HG03064 (cell line): ENCODE measurements around the gene KCNG2.

Experiments used
- ATAC-seq: cut with Tn5 transposase; IDR thresholded peaks from one replicate; pipeline ENCODE4 v1.9.1; 2021; ENCODE audit warnings: low read depth; ENCODE audit not compliant: unreplicated experiment

KCNG2 gene

DNA sequence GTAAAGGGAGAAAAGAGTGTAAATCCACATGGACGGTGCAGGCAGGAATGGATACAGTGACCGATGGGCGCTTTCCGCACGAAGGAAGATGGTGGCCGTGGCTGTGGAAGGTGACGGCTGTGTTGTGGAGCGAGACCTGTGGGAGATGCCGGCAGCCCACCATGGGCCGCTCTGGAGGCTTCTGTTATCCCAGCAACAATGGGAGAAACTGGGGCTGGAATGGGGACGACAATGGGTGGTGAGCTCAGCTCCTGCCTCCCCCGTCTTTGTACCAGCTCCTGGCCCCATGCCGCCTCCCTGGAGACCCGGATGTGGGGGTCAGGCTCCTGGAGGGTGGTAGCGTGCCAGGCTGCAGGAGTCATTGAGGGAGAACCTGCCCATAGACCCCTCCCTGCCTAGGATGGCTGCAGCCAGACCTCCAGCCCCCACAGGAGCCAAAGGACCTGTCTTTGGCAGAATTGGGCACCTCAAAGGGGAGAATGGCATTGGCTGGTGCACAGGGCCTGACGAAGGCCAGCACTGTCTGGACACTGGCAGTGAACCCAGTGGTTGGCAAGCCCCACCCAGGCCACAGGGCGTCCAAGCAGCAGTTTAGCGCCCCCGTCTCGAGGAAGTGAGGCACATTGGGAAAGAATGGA lies 81.1 kb downstream of the KCNG2 start:
- no peak for ATAC-seq

DNA sequence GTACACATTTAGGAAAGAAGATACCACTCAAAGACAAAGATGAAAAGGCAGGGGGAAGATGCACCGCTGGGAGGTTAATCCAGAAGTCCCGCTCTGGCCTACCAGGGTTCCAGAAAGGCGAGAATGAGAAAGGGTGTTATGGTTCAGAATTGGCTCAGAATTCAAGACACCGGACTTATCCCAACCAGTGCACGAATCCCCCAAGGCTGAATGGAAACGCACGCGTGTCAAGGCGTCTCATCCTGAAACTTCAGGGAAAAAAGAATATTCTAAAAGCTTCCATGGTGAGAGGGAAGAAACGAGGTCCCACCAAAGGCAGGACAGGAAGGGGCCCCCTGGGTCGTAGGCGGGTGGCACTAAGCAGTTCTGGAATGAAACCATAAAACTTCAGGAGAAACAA lies 81.8 kb downstream of the KCNG2 start:
- ATAC-seq, result no peak

DNA sequence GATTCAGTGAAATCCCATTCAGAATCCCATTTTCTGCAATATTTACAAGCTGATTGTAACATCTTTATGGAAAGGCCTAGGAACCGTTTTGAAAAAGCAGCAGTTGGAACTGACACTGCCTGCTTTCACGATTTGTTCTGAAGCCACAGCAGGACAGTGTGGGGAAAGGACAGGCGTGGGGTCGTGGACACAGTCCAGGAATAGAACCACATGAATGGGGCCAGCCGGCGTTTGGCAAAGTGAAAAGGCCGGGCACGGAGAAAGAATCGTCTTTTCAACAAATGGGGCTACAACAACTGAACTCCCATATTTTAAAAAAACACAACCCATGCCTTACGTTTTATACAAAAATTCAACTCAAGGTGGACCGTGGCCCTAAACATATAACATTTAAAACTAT lies 84.0 kb downstream of the KCNG2 start:
- no peak for ATAC-seq

DNA sequence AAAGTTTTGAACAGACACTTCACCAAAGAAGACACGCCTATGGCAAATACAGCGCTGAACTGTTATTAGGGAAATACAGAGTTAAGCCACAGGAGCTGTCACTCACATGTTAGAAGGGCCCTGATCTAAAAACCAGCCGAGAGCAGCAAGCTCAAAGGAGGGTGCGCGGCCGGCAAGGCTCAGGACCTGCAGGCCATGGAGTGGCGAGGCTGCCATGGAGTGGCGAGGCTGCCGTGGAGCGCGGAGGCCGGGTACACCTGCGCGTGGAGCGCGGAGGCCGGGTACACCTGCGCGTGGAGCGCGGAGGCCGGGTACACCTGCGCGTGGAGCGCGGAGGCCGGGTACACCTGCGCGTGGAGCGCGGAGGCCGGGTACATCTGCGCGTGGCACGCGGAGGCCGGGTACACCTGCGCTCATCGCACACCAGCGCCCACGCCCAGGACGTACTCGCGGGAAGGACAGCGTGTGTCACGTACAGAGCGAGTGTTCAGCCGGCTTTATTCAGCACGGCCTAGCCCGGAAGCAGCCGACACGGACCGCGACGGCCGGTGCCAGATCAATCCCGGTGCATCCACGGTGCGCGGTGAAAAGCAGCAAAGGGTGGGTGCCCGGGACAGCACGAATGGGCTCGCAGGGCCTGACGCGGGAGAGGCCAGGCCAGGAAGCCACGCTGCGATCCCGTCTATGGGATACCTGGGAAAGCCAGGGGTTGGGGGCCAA lies 84.9 kb downstream of the KCNG2 start:
- ATAC-seq, result no peak

DNA sequence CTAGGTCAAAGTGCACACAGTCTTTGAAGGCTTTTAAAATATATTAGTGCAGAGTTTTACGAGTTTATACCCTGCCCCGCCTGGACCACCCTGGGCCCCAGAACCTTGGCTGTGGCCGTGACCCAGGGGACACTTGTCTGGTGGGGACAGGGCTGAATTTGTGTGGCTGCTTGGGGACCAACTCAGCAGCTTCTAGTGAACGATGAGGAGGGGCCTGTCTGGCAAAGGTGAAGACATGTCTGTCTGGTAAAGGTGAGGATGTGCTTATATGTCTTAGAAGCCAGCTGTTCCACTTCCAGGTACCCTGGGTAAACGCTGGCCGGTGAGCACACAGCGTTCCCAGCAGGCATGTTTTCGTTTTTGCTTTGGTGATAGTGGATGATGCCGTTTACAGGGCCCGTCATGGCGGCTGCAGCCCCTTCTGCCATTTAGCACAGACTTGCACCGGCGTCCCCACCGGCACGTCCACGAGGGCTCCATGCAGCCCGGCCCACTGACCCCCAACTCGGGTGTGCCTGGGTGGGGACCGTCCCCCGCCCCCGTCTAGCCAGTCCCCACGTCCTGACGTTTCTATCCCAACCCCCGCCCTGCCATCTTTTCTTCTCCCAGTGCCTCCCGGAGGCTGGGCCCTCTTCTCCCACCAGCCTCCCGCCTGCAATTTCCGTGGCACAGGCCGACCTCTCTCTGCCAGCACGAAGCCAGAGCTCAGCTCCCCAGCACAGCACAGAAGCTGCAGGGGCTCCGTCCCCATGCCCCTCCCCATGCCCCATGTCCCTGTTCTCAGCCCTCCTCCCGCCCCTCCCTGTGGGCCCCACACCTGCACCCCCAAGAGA lies 85.9 kb downstream of the KCNG2 start:
- ATAC-seq, result no peak

DNA sequence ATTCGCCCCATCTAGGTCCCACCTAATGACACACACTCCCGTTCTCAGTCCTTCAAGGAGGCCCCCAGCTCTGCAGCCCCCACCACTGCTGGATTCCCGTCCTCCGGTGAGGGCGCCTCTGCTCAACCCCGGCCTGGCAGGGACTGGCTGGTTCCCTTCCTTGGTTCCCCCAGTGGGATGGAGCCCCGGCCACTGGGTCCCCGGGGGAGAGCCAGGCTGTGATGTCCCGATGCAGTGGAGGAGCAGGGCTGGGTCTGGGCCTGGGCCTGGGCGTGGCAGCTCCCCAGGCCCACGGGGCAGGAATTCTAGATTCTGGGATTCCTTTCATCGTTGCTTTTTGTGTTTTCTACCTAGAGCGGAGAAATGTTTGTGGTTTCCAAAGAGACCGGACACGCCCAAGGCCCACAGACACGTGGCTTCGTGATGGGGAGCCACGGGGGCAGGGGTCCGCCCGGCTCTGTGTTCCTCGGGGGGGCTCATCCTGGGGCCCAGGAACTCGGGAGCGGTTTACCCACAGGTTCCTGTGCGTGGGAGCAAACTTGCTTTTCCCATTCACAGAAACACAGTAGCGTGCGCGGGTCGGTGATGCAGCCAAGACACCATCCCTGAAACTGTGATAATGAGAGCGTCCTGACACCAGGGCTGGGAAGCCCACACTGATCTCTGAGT lies 86.7 kb downstream of the KCNG2 start:
- no peak for ATAC-seq

DNA sequence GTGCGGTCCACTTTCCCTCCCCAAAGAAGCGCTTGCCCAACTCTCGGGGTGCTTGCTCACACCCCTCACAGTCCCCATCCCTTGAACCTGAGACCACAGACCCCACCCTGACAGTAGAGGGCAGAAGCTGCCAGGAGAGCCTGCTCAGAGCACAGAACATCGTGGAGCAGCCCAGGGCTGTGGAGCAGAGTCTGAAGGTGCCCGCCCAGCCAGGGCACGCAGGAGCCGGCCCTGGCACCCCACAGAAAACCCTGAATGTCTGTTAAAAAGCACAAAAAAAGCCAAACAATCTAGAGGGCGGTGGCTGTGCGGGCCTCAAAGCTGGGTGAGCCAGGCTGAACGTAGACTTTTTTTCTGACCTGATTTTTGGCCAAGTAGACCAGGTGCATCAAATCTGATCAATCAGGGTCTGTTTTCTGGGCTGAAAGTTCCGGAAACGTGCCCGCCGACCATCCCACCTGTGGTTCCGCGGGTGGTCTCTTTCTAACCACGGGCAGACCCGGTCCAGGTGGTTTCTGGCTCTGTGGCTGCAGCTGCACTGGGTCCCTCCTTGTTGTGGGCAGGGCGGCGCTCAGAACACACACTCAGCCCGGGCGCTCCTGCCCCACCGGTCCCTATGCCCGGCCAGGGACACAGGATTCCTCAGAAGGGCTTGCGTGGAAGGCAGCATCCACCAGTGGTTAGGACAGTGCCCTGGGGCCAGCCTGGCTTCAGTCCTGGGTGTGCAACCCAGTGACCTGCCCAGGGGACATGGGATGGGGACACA lies 87.4 kb downstream of the KCNG2 start:
- no peak for ATAC-seq

DNA sequence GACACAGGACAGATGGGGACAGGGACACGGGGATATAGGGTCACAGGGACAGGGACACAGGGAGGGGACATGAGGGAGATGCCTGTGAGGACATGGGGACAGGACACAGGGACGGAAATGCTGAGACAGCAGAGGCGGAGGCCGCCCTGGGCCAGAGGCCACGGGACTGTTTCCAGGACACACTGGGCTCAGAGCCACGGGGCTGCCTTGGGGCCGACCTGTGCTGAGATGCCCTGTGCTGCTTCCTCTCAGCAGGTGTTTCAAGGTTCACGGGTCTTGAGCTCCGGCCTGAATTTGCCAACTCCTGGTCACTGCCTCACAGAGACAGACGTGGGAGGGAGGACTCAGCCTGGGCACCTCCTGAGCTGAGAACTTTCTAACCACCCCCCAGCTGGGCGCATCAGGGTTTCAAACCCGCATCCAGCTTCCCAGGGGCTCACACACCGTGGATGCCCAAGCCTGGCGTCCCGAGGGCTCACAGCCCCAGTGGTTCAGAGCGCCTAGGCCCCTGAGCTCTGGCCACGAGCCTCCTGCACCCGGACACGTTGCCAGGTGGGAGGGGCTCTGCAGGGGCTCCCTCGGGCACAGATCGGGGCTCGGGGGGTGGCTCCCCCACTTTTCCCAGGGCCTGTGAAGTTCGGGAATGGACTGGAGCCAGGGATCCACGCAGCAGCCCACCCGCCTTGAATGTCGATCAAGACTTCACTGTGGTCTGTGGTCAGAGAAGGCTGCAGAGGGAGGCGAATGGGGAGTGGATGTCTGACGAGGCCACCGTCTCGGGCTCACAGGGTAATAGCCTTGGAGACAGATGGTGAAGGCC lies 89.7 kb downstream of the KCNG2 start:
- ATAC-seq, result no peak

DNA sequence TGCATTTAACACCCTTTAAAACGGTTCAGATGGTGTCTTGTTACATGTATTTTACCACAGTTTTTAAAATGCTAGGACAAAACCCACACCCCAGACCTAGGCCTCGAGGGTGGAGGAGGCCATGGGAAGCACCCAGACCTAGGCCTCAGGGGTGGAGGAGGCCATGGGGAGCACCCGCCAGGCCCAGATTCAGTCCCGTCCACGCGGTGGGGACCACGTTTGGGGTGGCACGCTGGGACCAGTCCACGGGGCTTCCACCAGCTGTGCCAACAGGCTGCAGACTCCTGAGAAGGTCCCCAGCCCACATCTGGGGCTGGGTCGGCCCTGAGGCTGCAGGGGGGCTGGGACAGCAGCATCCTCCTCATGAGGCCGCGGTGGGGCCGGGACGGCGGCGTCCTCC lies 90.3 kb downstream of the KCNG2 start:
- no peak for ATAC-seq

DNA sequence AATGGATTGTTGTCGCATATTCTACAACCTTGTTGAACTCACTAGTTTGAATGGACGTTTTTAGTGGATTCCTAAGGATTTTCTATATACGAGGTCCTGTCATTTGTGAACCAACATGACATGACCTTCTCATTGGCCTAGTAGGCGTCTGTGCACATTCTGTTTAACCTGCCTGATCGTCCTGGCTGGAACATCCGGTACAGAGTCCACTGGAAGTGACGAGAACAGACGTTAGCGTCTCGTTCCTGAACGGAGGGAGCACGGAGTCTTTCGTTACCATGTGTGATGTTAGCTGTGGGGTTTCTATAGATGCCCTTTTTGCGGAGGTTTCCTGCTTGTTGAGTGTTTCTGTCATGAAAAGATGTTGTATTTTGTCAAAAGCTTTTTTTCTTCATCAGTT lies 91.8 kb downstream of the KCNG2 start:
- ATAC-seq, result no peak

DNA sequence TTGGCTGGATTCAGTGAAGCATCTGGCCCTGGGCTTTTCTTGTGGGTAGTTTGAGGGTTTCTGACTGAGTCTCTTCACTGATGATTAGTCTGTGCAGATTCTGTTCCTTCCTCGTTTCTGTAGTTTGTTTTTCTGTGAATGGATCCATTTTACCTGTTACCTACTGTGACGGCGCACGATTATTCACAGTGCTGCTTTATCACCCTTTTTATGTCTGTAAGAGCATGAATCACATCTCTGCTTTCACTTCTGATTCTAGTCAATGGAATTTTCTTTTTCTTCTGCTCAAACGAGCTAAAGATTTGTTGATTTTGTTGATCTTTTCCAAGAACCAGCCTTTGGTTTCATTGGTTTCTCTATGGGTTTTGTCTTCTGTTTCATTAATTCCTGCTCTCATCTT lies 92.9 kb downstream of the KCNG2 start:
- ATAC-seq, result no peak

DNA sequence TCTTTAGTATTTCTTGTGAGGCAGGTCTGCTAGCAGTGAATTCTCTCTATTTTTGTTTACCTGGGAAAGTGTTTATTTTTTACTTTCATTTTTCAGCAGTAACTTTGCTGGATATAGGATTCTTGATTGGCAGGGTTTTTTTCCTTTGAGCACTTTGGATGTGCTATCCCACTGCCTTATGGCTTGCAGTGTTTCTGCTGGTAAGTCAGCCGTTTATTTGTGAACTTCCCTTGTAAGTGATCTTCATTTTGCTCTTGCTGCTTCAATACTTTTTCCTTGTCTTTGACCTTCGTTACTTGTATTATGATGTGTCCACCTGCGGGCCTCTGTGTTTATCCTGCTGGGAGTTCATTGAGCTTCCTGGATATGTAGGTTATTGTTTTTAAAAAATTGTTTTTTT lies 99.0 kb downstream of the KCNG2 start:
- ATAC-seq, result no peak

DNA sequence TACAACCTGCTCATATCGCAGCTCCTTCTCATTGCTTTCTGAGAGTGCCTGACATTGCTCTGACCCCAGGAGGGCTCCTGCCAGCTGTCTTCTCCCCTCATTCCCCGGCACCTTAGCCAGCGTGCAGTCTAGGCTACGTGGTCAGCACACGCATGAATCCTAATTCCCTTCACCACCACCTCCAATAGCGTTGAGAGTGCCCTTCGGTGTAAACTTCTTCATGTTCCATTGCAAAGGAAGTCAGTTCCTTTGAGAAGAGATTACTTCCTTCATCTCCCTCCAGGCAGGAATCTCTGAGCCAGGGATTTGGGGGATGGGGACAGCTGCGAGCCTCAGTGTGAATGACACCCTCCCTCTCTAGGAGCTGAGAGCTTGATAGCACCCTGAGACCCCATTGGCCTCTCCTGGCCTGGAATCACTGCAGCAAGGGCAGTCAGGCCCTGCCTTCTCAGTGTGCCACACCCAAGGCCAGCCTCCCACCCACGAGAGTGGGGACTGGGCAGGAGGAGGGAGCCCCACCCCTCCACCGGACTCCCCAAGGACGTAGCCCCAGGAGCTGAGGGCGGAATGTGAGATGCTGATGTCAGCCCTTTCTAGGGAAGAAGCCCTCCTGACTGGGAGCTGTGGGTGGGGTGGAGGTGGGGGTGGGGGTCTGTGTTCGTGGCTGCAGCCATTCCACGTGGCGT lies 100.3 kb downstream of the KCNG2 start:
- no peak for ATAC-seq

DNA sequence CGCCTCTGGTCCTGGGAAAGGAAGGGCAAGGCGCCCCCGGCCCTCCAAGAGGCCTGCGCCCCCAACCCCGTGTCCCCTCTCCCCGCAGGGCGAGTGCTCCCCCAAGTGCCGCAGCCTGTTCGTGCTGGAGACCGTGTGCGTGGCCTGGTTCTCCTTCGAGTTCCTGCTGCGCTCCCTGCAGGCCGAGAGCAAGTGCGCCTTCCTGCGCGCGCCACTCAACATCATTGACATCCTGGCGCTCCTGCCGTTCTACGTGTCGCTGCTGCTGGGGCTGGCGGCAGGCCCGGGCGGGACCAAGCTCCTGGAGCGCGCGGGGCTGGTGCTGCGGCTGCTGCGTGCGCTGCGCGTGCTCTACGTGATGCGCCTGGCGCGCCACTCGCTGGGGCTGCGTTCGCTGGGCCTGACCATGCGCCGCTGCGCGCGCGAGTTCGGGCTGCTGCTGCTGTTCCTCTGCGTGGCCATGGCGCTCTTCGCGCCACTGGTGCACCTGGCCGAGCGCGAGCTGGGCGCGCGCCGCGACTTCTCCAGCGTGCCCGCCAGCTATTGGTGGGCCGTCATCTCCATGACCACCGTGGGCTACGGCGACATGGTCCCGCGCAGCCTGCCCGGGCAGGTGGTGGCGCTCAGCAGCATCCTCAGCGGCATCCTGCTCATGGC lies 101.3 kb downstream of the KCNG2 start:
- no peak for ATAC-seq

DNA sequence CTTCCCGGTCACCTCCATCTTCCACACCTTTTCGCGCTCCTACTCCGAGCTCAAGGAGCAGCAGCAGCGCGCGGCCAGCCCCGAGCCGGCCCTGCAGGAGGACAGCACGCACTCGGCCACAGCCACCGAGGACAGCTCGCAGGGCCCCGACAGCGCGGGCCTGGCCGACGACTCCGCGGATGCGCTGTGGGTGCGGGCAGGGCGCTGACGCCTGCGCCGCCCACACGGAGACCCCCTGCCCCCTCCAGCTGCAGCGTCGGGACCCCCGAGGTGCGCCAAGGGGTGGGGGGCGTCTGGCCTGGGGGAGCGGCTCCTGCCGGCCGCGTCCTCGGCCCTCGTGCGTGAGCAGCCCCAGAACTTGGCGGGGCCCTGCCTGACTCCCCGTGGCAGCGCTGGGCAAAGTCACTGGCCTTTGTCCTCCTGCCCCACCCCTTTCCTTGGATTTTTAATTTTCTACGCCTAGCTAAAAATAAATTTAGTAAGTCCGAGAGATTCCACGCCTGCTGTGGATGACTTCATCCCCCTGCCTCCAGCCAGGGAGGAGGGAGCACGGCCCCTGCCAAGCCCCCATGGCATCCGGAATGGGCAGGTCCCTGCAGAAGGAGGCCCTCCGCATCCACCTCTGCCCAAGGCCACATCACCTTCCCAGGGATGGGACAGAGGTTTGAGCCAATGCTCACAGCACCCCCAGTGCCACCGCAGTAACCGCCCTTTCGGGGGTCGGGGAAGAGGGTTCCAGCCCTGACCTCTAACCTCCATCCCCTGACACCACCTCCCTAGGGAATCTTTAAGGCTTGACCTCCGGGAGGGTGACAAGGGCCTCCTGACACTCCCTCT lies 102.1 kb downstream of the KCNG2 start:
- no peak for ATAC-seq

DNA sequence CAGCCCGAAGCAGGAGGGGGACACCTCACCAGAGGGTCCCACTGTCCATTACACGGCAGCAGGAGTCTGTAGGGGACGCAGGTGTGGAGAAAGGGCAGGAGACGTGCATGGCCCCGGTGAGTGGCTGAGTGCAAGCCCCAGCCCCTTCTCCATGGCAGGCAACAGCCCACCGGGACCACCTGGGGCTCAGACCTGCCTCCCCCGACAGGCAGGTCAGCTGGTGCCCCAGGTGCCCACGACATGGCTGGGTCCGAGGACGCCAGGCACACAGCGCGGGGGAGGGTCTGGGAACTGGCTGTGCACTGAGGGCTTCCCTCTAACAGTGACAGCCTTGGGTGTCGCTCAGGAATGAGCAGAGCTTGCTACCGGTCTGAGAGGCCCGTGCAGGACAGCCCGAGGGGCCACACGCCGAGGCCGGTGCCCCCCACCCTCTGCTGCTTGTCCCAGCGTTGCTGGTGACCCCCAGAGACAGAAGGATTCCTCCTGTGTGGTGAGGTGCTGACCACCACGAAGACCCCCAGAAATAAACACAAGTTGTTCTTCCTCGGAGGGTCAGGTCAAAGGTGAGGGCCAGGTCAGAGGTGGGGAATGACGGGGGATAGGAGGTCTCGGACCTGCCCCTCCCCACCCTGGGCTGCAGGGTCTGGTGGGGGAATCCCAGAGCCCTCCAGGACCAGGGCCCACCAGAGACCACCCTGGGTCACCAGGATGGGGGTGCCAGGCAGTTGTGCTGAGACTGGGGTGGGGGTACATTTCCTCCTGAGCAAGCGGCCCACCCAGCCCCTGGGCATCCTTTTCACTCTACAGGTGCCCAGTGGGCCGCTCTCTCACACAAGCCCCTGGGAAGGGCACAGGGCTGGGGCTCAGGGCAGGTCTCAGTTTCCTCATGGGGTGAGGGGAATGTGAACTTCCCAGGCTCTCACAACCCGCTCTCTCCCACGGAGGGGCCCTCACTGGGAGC lies 103.2 kb downstream of the KCNG2 start:
- ATAC-seq, result no peak

DNA sequence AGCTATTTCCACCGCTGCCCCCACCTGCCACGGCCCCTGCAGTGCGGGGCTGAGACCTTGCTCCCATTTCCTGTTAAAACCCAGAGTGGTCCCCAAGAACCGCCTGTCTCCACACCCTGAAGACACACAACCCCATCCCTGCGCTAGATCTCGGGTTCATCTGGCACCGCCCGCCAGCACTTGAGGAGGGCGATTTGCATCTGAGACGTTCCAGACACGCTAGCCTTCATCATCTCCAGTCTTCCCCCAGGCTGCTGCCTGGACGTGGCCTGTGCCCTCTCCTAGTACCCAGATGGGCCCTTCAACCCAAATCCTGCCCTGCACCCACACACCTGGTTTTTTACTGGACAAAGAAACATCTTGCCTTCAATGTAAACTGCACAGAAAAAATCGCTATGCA lies 103.9 kb downstream of the KCNG2 start:
- ATAC-seq, result no peak
